Neural cell (in vitro differentiated cells): Measurements from ENCODE around the gene ERC2. TPM values are rescaled to one million over a fixed set of nuclear protein-coding genes. Genes with fewer than 3 reads are reported as not detected.

Experiments used
- H2AFZ ChIP-seq: fragments of 200-600, 300-800 bp; sonication (generic), shearing (Covaris generic); 2 replicates; pipeline ENCODE4 v1.6.0; 2014; ENCODE audit warnings: low read depth, mild to moderate bottlenecking, antibody characterized with exemption, low read length, moderate library complexity
- H3F3A ChIP-seq: fragments of 200-600 bp; shearing (Covaris generic); 2 replicates; pipeline ENCODE4 v1.6.1; 2016; ENCODE audit warnings: mild to moderate bottlenecking, moderate library complexity, mixed read lengths, antibody characterized with exemption, low read length; ENCODE audit not compliant: insufficient read depth, poor library complexity, severe bottlenecking
- H3K27ac ChIP-seq: fragments of 200-600, 300-800 bp; sonication (generic), shearing (Covaris generic); 2 replicates; pipeline ENCODE4 v1.5.1; 2014; ENCODE audit warnings: mild to moderate bottlenecking, low read length, moderate library complexity
- H3K27me3 ChIP-seq: fragments of 300-800, 200-600 bp; sonication (generic), shearing (Covaris generic); 2 replicates; pipeline ENCODE4 v1.6.0; 2014; ENCODE audit warnings: mild to moderate bottlenecking, low read depth, low read length, moderate library complexity; ENCODE audit not compliant: insufficient read depth
- H3K36me3 ChIP-seq: fragments of 300-800, 200-600 bp; sonication (generic), shearing (Covaris generic); 2 replicates; pipeline ENCODE4 v1.5.1; 2014; ENCODE audit warnings: mild to moderate bottlenecking, antibody characterized with exemption, low read length, moderate library complexity; ENCODE audit not compliant: insufficient read depth
- H3K4me2 ChIP-seq: fragments of 300-800, 200-600 bp; sonication (generic), shearing (Covaris generic); 2 replicates; pipeline ENCODE4 v1.6.0; 2014; ENCODE audit warnings: mild to moderate bottlenecking, low read length
- H3K4me3 ChIP-seq: fragments of 300-800, 200-600 bp; sonication (generic), shearing (Covaris generic); 2 replicates; pipeline ENCODE4 v1.5.1; 2014; ENCODE audit warnings: mild to moderate bottlenecking, low read length, moderate library complexity
- H3K79me2 ChIP-seq: fragments of 200-600 bp; shearing (Covaris generic); replicated peaks from 2 replicates; pipeline ENCODE4 v1.6.0; 2014; ENCODE audit warnings: mild to moderate bottlenecking, low read length, moderate library complexity; ENCODE audit not compliant: insufficient read depth
- H3K9ac ChIP-seq: fragments of 300-800, 200-600 bp; sonication (generic), shearing (Covaris generic); 2 replicates; pipeline ENCODE4 v1.6.1; 2016; ENCODE audit warnings: mild to moderate bottlenecking, low read length, mixed read lengths
- H3K9me2 ChIP-seq: fragments of 200-600 bp; shearing (Covaris generic); 2 replicates; pipeline ENCODE4 v1.6.1; 2016; ENCODE audit warnings: mild to moderate bottlenecking, low read length, mixed read lengths; ENCODE audit not compliant: insufficient read depth
- H3K9me3 ChIP-seq: fragments of 200-600, 300-800 bp; sonication (generic), shearing (Covaris generic); 2 replicates; pipeline ENCODE4 v1.6.1; 2016; ENCODE audit warnings: mild to moderate bottlenecking, mixed run types, low read length, moderate library complexity, mixed read lengths
- H4K20me1 ChIP-seq: fragments of 200-600 bp; shearing (Covaris generic); 2 replicates; pipeline ENCODE4 v1.6.1; 2016; ENCODE audit warnings: mild to moderate bottlenecking, mixed run types; ENCODE audit not compliant: insufficient read depth
- EP300 ChIP-seq: fragments of 450-650 bp; conservative IDR thresholded peaks from 2 replicates; pipeline ENCODE4 v1.6.1; 2014; ENCODE audit warnings: antibody characterized with exemption, mild to moderate bottlenecking, moderate library complexity; ENCODE audit not compliant: poor library complexity, severe bottlenecking
- EZH2 ChIP-seq: fragments of 200-600, 300-800 bp; shearing (Covaris generic), sonication (generic); IDR thresholded peaks from 2 replicates; pipeline ENCODE4 v1.6.1; 2014; ENCODE audit warnings: antibody characterized with exemption, low read length, borderline replicate concordance, mild to moderate bottlenecking; ENCODE audit not compliant: insufficient read depth, poor library complexity, severe bottlenecking
- MXI1 ChIP-seq: fragments of 450-650 bp; conservative IDR thresholded peaks from 2 replicates; pipeline ENCODE4 v1.6.1; 2014; ENCODE audit warnings: antibody characterized with exemption, mild to moderate bottlenecking; ENCODE audit not compliant: poor library complexity, severe bottlenecking
- POLR2AphosphoS5 ChIP-seq: IDR thresholded peaks from 2 replicates; pipeline ENCODE4 v1.6.1; 2012
- RAD21 ChIP-seq: fragments of 450-650 bp; conservative IDR thresholded peaks from 2 replicates; pipeline ENCODE4 v1.6.1; 2014; ENCODE audit warnings: antibody characterized with exemption, mild to moderate bottlenecking, moderate library complexity
- SMC3 ChIP-seq: fragments of 450-650 bp; conservative IDR thresholded peaks from 2 replicates; pipeline ENCODE4 v1.6.1; 2014; ENCODE audit warnings: antibody characterized with exemption, mild to moderate bottlenecking, moderate library complexity; ENCODE audit not compliant: poor library complexity
- TAF1 ChIP-seq: IDR thresholded peaks from 2 replicates; pipeline ENCODE4 v1.6.1; 2012; ENCODE audit warnings: low read depth
- polyA plus RNA-seq: library from polyadenylated mRNA; depleted of rRNA; stranded (reverse); fragments of >200 nt; gene quantifications from 2 replicates; pipeline ENCODE4 v1.2.3, GENCODE V29; 2014
- TF ChIP-seq, protein P1 (sequence below): IDR thresholded peaks from 2 replicates; pipeline ENCODE4 v1.6.1; 2012; ENCODE audit warnings: borderline replicate concordance
- TF ChIP-seq, protein P2 (sequence below): fragments of 450-650 bp; IDR thresholded peaks from 2 replicates; pipeline ENCODE4 v1.5.1; 2014; ENCODE audit warnings: antibody characterized with exemption, mild to moderate bottlenecking, moderate library complexity; ENCODE audit not compliant: poor library complexity, severe bottlenecking

Gene ERC2
- polyA plus RNA-seq, 1 donor from 2014 or later, result 60.4 TPM

DNA sequence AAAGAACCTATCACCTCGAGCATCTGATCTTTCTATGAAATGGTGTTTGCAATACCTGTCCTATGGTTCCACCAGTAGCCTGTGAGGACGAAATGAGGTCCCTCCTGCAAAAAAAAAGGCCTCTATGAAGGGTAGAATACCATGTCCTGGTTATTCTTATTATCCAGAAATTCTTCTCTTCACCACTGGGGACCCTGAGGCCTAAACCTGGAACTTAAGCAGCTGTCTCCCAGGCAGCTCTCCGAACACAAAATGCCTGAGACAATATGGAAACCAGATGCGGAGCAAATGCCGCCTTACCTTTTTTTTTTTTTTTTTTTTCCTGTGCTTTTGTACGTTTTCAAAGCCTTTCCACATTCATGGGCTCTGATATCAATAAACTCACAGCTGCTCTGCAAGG, 919.1 kb downstream of the ERC2 start:
- H3K27me3 ChIP-seq, result no peaks in the 10 kb centered on the region
- no peak overlapping the region for H3K27ac ChIP-seq

DNA sequence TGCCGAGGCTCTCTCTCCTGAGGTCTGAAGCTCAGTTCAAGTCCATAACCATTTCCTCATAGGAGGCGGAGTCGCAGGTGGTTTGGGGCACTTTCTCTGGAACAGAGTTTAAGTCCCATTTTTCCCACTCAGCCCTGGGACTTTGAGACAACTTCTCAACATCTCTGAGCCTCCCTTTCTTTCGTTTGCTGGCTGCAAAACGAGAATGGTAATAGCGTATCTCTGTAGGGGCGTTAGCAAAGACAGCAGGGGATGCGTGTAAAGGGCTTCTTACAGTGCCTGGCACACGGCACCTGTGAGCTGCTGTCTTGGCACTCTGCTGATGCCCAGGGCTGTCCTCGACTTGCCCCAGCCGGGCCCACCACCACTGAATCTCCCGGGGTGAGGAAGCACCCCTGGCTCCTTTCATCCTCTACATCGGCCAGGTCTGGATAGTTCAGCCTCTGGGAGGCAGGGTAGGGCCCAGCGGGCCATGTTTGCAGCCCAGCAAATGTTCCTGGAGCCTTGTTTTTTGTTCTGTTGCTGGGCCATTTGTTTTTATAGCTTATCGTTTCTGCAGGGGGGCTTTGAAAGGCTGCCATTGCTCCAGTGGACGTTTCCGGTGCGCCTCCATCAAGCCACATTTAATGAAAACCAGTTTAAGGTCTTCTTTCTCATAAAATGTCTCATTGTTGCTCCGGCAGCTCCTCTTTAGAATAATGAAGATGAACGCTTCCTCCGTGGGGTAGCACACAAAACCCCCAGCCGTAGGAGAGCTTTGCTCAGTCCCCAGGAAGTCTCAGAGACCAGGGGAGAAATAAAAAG, 921.2 kb downstream of the ERC2 start:
- Histone ChIP-seq H2AFZ (no peak overlapping the region), H3K79me2 (no peaks in the 10 kb centered on the region), H3K4me3 (no peak overlapping the region), H3K36me3 (no peaks in the 10 kb centered on the region), H3K9ac (no peak overlapping the region), H3F3A (no peaks in the 10 kb centered on the region), H3K9me3 (no peaks in the 10 kb centered on the region), H3K4me2 (no peak overlapping the region), H3K9me2 (no peaks in the 10 kb centered on the region), H4K20me1 (no peaks in the 10 kb centered on the region), H3K27me3 (no peaks in the 10 kb centered on the region), H3K27ac (no peak overlapping the region)
- TF ChIP-seq SMC3 (no peak), RAD21 (no peak), TAF1 (no peak)
- TF ChIP-seq, protein P1, sequence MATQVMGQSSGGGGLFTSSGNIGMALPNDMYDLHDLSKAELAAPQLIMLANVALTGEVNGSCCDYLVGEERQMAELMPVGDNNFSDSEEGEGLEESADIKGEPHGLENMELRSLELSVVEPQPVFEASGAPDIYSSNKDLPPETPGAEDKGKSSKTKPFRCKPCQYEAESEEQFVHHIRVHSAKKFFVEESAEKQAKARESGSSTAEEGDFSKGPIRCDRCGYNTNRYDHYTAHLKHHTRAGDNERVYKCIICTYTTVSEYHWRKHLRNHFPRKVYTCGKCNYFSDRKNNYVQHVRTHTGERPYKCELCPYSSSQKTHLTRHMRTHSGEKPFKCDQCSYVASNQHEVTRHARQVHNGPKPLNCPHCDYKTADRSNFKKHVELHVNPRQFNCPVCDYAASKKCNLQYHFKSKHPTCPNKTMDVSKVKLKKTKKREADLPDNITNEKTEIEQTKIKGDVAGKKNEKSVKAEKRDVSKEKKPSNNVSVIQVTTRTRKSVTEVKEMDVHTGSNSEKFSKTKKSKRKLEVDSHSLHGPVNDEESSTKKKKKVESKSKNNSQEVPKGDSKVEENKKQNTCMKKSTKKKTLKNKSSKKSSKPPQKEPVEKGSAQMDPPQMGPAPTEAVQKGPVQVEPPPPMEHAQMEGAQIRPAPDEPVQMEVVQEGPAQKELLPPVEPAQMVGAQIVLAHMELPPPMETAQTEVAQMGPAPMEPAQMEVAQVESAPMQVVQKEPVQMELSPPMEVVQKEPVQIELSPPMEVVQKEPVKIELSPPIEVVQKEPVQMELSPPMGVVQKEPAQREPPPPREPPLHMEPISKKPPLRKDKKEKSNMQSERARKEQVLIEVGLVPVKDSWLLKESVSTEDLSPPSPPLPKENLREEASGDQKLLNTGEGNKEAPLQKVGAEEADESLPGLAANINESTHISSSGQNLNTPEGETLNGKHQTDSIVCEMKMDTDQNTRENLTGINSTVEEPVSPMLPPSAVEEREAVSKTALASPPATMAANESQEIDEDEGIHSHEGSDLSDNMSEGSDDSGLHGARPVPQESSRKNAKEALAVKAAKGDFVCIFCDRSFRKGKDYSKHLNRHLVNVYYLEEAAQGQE, result no peak

More for the DNA sequence above, 919.1 kb downstream of the ERC2 start:
- H3K4me3 ChIP-seq, result no peak overlapping the region
- no peaks in the 10 kb centered on the region for H3K36me3 ChIP-seq
- no peak overlapping the region for H2AFZ ChIP-seq
- no peaks in the 10 kb centered on the region for H3K9me2 ChIP-seq
- TF ChIP-seq EZH2, result no peak
- TF ChIP-seq, protein P2, sequence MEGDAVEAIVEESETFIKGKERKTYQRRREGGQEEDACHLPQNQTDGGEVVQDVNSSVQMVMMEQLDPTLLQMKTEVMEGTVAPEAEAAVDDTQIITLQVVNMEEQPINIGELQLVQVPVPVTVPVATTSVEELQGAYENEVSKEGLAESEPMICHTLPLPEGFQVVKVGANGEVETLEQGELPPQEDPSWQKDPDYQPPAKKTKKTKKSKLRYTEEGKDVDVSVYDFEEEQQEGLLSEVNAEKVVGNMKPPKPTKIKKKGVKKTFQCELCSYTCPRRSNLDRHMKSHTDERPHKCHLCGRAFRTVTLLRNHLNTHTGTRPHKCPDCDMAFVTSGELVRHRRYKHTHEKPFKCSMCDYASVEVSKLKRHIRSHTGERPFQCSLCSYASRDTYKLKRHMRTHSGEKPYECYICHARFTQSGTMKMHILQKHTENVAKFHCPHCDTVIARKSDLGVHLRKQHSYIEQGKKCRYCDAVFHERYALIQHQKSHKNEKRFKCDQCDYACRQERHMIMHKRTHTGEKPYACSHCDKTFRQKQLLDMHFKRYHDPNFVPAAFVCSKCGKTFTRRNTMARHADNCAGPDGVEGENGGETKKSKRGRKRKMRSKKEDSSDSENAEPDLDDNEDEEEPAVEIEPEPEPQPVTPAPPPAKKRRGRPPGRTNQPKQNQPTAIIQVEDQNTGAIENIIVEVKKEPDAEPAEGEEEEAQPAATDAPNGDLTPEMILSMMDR, result no peak
- H3K79me2 ChIP-seq, result no peaks in the 10 kb centered on the region
- no peaks in the 10 kb centered on the region for H4K20me1 ChIP-seq
- no peaks in the 10 kb centered on the region for H3F3A ChIP-seq
- no peaks in the 10 kb centered on the region for H3K9me3 ChIP-seq
- H3K4me2 ChIP-seq, result no peak overlapping the region
- H3K9ac ChIP-seq, result no peak overlapping the region

DNA sequence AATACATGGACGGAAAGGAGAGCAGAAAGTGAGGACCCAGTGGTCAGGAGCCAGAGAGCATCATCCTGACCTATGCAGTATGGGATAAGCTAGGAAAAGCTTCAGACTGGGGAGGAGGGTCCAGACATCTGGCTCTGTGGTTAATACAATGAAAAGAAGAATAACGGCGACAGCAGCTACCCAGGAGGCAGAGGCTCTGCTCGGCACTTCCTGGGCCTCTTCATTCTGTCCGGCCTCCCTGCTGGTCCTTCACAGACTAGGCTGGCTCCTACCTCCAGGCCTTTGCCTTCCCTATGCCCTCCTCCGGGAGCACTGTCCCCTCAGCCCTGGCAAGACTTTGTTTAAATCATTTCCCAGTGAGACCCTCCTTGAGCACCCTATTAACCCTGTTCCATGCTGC, 922.3 kb downstream of the ERC2 start:
- no peak overlapping the region for H3K4me3 ChIP-seq
- H2AFZ ChIP-seq, result no peak overlapping the region
- H3K4me2 ChIP-seq, result no peak overlapping the region
- H4K20me1 ChIP-seq, result no peaks in the 10 kb centered on the region
- TF ChIP-seq MXI1, result no peak
- no peak for TF ChIP-seq EZH2
- TF ChIP-seq RAD21, result no peak
- TF ChIP-seq, protein P1, result no peak
- no peak for TF ChIP-seq EP300
- TF ChIP-seq TAF1, result no peak
- no peak for TF ChIP-seq SMC3
- TF ChIP-seq, protein P2, result no peak
- no peak for TF ChIP-seq POLR2AphosphoS5
- no peak overlapping the region for H3K9ac ChIP-seq
- H3F3A ChIP-seq, result no peaks in the 10 kb centered on the region
- H3K27ac ChIP-seq, result no peak overlapping the region
- no peaks in the 10 kb centered on the region for H3K36me3 ChIP-seq
- no peaks in the 10 kb centered on the region for H3K9me3 ChIP-seq
- H3K27me3 ChIP-seq, result no peaks in the 10 kb centered on the region
- H3K9me2 ChIP-seq, result no peaks in the 10 kb centered on the region
- H3K79me2 ChIP-seq, result no peaks in the 10 kb centered on the region
